Measurements from ENCODE around the gene RNU5D-1.
"Not testable (repeated sequence)": the region's sequence is repeated elsewhere in the genome, so short reads cannot be mapped to it uniquely, and the experiment has no call there.

- TF ChIP-seq, protein P1, sequence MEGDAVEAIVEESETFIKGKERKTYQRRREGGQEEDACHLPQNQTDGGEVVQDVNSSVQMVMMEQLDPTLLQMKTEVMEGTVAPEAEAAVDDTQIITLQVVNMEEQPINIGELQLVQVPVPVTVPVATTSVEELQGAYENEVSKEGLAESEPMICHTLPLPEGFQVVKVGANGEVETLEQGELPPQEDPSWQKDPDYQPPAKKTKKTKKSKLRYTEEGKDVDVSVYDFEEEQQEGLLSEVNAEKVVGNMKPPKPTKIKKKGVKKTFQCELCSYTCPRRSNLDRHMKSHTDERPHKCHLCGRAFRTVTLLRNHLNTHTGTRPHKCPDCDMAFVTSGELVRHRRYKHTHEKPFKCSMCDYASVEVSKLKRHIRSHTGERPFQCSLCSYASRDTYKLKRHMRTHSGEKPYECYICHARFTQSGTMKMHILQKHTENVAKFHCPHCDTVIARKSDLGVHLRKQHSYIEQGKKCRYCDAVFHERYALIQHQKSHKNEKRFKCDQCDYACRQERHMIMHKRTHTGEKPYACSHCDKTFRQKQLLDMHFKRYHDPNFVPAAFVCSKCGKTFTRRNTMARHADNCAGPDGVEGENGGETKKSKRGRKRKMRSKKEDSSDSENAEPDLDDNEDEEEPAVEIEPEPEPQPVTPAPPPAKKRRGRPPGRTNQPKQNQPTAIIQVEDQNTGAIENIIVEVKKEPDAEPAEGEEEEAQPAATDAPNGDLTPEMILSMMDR (IDR thresholded peaks at IDR 0.05): not testable (repeated sequence)
- not testable (repeated sequence) for TF ChIP-seq POLR2A (IDR thresholded peaks at IDR 0.05)
These were observed 31.6 kb downstream of the RNU5D-1 start for GRCh38 chr1:44699375-44699774.

Data from lower leg skin (tissue), 3 donors.